ENCODE measurements around the gene RPL5.

DNA sequence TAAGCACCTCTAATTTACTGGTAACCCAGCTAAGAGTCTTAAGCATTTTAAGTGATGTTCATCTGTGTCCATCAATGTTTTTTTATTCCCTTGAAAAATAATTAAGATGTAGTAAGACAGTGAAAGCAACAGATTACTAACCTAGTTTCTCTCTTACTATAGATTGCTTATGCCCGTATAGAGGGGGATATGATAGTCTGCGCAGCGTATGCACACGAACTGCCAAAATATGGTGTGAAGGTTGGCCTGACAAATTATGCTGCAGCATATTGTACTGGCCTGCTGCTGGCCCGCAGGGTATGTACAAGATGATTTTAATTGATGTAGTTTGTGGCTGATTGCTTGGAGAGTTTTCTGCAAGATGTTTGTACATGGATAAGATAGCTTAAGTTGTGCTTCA is 2.8 kb downstream of the RPL5 start:
- no peak for TF ChIP-seq EZH2 (IDR thresholded peaks at IDR 0.05)
- TF ChIP-seq POLR2AphosphoS5 (IDR thresholded peaks at IDR 0.05; ENCODE audit: borderline replicate concordance, low read depth, low read length), result no peak
- TF ChIP-seq FOXP2 (optimal IDR thresholded peaks at IDR 0.05; ENCODE audit: control extremely low read depth, extremely low read length, insufficient read depth), result no peak
